EH (cell line): ENCODE data around the gene MATN1.
"Not testable (repeated sequence)": the region's sequence is repeated elsewhere in the genome, so short reads cannot be mapped to it uniquely, and the experiment has no call there.

Source experiments
- DNase-seq: peaks from one replicate; pipeline ENCODE4 v3.0.0-alpha.2; 2015; ENCODE audit warnings: low read depth

Gene MATN1

DNA sequence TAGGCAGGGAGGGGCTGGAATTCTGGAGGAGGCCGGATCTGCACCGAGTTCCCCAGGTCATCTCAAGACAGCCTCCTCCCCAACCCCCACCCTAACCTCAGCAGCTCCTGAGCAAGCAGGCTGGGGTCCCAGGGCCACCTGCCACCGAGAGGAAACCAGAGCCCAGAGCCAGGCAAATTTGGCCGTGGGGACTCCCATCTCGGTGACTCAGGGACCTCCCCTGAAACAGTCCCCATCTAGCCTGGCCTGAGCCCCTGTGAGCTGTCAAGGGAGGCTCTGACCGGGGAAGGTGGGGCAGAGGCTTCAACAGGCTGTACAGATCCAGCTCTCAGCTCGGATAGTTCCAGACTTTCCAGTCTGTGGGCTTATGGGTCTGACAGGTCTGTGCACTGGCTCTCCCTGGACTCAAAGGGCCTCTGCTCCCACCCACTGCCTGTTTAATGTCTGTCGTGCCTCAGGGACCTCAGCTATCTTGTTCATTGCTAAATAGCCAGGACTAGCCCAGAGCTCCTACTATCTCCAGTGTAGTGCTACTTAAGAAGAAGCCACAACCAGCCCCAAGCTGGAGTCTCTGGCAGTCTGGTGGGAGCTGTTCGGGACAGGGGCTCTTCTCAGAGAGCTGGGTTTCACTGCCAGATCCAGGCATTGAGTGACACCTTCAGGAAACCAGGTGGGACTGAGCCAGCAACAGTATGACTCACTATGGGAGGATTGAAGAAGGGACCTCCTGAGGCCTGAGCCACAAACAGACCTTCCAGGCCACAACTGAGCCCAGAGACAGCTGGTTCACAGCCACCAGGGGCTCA lies 25.6 kb downstream of the MATN1 start:
- peak; percentile 38 for DNase-seq

DNA sequence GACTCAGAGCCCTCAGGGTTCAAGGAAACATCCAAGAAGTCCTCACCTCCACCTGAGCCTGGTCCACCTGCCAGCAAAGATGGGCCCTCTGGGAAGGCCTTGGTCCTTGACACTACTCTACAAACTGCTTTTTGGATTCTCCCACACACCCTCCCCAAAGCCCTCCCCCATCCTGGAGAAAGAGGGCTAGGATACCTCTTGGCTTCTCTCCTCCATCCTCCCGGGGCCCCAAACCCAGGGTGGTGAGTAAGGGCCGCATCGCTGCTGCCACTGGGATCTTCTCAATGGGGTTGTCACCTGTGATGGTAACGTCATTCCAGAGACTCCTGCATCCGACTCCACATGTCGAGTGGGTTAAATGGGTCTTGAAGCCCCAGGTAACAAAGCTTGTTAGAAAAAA lies 26.6 kb downstream of the MATN1 start:
- no peak for DNase-seq

DNA sequence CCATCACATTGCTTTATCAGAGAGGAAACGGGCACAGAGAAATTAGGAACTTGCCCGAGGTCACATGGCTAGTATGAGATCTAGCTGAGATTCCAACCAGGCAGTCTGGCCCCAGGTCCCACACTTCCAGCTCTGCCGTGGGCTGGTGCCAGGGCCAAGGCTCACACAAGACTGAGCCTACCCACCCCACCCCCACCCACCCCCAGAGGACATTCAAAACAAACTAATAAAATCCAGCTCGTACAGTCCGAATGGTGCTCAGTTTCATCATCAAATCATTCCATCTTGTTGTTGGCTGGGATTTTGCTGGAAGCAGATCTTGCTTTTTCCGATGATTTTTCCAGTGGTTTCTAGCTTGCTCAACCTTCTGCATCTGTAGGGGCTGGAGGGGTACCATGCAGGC lies 27.9 kb downstream of the MATN1 start:
- DNase-seq: peak; percentile 69

DNA sequence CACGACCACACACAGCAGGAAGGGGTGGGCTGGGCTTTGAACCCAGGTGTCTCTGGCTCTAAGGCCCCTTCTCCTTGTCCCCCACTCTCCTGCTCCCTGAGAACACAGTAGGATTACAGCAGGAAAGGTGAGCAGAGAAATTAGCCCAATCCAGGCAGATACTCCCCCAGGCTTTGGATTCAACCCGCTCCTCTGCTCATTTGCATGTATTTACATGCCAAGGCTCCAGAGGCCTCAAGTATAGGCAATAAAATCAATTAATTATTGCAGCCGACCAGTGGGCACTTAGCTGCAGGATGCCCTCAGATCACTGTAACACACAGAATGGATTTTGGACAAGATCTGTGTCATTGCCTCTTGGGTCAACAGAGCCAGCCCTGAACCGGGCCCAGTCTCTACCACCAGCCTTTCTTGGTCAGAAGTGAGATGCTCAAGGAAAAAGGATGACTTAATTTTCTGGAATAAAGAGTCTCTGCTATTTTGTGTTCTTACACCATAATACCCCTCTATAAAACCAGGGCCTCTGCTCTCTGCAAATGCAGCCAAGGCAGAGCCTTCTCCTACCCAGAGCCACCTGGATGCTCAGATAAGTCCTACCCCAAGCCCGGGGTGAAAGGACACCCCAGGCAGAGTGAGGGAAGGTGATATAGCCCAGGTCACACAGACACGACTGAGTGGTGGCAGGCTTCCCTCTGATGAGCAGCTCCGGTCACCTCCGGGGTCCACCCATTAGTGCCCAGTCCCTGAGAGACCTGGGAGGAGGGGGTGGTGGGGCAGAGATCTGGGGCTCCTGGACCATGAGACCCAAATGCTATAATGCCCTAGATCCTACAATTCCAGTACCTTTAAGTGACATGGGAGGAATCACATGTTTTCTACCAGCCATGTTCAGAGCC lies 28.9 kb downstream of the MATN1 start:
- DNase-seq: no peak

DNA sequence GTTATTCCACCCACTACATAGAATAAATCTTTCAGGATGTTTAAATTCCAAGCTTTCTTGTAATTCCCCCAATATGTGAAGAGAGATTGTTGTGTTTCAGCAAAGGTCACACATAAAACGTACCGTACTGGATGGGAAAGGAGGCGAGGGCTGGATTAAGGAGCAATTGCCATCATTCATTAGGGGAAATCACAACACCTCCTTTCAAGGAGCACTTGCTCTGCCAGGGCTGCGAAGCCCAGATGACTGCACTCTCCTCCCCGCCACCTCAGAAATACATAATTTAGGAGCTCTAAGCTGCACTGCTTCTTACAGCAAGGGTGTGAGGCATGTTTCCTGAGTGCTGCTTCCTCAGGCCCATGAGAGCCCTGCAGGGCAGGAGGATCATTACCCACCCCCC lies 29.6 kb downstream of the MATN1 start:
- no peak for DNase-seq

DNA sequence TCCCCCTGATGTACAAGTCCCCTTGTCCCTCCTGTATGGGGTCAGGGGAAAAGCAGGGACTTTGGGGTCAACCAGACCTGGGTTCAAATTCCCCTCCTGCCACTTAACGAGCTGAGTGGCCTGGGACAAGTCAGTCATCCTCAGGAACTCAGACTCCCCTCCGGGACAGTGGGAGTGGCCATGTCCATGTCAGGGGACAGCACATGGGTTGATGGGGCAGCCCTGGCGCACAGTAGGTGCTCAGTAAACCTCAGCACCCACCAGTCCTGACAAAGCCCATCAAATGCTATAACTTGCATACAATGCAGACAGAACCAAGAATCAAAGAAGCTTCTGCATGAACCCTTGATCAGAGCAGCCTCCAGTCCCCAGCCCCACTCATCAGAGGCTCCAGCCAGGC lies 30.0 kb downstream of the MATN1 start:
- DNase-seq: no peak

DNA sequence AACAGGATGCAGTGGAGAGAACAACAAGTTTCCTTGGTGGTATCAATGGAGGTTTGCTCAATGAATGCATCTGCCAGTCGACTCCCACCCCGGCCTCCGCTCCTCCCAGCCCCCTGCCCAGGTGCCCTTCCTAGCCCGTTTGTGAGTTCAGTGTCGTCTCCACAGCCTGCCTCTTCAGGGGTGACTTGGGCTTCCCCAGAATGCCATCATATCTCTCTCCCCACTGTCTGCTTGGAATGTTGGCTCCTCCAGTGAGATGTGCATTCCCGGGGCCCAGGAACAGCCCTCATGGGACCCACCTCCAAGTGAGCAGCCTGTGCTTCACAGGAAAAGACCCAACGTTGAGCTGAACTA lies 30.5 kb downstream of the MATN1 start:
- no peak for DNase-seq

DNA sequence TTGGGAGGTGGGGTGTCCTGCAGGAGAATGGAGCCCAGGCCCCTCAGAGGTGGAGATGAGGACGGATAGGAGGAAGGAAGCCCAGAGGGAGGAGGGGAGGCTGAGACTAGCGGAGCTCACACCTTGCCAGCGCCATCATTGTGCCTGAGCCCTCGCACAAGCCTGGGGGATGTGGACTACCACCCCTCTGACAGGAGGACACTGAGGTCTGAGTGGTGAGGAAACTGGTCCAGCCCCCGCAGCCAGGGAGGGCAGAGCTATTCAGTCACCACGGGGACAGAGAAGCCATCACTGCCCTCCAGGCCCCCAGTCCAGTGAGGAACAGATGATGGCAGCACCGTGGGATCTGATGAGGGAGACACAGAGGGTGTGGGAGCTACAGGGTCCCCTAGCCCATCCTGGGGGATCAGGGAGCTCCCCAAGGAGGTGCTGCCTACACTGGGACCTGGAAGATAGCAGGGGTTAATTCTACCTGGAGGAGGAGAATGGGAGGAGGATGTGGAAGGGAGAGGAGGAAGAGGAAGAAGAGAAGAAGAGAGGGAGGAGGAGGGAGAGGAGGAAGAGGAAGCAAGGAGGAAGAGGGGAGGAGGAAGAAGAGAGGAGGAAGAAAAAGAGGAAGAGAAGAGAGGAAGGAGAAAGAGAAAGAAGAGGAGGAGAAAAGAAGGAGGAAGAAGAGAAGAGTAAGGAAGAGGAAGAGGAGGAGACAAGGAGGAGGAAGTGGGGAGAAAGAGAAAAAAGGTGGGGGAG lies 31.0 kb downstream of the MATN1 start:
- no peak for DNase-seq

DNA sequence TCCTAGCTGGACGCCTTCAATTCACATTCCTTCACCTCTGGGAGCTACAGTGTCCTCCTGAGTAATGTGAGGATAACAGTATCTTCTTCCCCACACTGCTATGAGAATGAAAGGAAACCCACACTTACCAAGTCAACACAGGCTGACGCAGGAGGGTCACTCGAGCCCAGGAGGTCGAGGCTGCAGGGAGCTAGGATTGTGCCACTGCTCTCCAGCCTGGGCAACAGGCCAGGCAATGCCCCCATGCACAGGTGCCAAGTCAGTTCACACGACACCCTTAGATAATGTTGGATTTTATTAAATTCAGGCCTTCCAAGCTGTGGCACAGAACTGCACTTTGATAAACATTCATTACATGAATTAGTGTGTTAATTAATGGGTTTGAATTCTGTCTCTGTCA lies 31.9 kb downstream of the MATN1 start:
- DNase-seq: no peak

DNA sequence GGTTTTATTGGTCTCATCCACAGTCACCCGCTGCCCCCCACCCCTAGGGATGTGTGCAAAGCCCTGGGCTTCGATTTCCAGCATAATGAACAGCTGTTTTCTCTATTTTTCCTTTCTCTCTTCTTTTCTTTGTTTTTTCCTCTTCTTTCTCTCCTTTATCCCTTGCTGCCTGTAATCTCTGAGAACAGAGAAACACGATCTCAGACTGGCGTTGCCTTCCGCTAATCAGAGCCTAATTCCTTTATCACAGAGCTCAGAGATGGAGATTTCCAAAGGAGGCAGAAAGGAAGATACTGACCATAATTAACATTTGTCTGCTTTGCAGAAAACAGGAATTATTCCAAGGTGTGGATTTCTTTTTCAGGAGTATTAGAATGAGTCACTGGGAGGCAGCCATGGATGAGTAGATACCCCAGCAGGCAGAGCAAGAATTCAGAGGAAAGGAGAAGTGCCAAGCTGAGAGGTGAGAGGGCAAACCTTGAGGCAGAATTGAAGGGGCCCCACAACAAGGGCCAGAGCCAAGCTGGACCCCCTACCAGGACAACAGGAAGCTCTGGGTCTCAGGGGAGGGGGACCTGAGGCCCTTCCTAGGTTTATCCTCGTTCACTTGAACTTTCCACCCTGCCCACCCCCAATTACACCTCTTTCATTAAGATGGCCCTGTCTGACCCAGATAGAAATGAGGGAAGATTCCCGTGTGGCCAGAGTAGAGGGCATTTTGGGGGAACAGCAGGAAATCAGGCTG lies 33.3 kb downstream of the MATN1 start:
- no peak for DNase-seq

DNA sequence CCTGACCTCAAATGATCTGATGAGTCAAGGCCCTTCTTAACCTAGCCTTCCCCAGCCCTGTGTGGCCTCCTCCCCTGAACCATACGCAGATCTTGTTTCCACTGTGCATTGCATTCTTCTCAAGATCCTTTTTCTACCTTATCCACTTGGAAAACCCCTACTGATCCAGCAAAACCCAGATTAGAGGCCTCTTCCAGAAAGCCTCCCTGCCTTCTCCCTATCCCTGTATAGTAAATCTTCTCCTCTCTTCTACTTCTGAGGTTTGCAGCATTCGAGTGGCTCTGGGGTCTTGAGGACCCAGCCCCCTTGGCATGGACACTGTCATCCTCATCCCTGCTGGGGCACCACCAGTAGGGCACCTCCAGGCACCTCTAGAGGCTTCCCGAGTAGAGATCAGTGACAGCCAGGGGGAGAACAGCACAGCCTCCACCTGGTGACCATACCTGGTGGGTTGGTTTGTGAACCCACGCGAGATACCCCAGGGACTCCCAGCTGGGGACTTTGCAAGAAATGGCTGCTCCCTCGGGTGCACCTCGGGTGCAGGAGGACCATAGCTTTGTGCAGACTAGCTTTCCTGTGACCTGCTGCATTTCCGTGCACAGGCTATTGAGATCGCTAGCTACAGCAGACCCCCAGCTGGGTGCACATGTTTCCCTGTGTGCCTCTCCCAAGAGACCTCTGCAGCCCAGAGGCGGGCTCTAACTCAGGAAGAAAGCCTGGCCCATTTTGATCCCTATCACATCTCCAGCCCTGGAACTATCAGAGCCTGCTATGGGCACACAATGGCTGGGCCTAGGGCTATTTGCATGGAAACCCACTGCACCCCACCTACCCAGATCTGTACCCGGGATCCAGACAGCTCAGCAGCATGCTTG lies 34.2 kb downstream of the MATN1 start:
- no peak for DNase-seq

DNA sequence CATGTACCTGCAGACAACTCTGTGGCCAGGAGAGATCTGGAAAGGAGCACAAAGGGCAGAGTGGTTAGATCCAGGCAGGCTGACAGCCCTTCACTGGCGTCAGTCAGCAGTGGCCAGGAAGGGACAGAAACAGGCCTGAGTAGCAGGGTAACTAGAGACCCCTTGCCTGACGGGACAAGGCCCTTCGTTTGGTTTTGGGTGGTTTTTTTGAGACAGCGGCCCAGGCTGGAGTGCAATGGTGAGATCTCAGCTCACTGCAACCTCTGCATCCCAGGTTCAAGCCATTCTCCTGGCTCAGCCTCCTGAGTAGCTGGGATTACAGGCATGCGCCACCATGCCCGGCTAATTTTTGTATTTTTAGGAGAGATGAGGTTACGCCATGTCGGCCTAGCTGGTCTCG lies 34.9 kb downstream of the MATN1 start:
- not testable (repeated sequence) for DNase-seq

DNA sequence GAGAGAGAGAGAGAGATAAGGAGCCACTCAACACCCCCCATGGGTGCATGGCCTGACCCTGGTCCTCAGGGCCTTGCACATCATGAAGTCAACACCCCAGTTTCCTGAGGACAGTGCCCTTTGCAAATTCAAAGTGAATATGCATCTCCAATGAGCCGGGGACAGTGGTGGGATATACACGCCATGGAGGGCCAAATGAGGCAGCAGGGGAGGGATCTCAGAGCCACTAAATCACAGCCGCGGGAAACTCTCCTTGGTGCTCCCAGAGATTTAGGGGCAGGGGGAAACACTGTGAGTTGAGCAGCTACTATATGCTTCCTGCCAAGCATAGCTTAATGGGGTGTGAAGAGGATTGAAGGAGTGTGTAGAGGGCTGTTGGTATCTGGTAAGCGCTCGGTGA lies 35.5 kb downstream of the MATN1 start:
- DNase-seq: no peak

DNA sequence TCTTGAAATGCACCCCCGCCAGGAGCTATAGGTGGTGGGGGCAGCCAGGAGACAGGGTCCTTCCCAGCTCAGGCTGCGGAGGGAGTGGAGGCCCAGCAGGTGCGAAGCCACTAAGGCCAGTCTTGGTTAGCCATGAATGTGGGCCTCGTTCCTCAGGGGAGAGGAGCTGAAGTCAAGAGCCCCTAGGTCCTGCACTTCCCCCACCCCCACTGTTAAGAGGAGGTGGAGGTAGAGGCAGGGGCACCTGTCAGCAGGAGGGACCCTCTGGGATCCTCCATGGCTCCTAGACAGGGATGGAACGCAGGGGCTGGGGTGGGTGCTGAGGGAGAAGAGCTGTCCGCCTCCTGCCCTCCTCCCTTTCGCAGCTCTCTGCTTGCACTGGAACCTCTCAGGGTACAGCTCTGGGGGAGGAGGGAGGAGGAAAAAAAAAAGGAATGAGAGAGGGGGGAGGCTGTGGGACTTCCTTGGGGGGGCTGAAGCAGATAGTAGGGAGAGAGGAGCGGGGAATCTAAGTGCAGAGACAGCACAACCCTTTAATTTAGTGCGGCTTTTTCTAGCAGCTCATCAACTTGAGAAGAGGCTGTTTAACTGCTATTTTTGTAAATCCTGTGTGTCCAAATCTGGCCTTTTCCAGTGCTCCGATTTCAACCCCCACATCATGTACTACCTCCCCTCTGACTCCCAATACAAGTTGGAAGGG lies 37.0 kb downstream of the MATN1 start:
- no peak for DNase-seq

DNA sequence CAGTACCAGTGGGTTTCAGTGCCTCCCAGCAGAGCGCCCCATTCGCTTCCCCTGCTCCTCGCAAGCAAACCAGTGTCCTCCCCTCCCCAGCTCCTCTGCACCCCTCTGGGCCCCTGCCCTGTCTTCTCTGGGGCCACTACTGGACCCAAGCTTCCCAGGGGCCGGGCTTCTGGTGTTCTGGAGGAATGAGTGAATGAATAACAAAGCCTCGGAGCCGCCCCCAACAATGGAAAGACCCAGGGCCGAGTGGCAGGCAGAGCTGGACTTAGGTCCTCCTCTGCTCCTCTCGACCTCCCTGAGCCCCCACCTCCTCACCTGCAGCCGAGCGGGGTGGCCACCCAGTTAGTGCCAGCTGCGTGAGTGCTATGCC lies 37.6 kb downstream of the MATN1 start:
- DNase-seq: no peak

DNA sequence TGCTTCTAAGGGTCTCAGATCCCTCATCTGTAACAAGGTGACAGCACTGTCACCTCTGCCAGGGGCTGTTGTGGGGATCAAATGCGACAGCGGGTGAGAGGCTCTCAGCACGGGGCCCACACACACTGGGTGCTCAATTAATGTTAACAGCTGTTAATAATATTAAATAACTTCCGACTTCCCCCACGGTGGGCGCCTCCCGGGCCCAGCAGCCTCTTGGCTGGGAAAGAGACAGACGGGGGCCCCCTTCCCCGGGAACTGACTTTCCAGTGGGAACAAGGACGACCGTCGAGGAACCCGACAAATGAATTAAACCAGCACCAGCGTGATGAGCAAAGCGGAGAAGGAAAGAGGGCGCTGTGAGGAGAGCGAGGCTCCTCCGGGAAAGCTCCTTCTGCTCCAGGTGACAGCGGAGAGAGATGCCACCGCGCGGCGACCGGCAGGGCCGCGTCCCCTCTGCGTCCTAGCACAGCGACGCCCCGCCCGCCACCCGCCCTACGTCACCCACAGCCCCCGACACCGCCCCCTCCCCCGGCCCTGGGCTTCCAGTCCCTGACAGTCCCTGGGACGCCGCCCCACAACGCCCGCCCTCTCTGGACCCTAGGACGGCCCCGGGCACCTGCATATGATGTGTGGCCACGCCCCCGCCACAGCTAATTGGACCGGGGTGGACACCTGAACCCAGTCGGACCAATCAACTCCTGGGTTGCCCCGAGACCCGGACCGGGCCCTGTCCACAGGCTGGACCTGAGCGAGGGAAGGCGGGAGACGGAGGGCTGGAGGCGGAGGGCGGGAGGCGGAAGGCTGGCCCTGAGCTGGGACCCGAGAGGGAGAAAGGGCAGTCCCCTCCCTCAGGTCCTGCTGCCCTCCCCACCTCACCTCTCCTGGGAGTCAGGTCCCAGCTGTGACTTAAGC lies 38.2 kb downstream of the MATN1 start:
- no peak for DNase-seq

DNA sequence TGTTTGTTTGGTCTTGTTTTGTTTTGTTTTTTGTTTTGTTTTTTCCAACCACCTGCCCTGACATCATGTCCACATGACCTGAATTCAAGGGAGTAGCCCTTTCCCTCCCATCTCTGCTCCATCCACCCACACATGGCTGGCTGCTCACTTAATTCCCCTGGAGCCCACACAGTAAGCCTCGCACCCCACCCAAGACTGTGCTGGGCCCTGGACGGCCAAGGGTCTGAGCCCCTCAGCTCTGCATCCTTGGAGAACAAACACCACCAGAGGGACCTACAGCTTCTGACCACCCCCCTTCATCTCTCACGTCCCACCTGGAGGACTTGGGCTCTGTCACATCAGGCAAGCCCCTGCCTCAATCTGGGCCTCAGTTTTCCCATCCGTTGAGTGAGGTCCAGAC lies 39.1 kb downstream of the MATN1 start:
- no peak for DNase-seq

DNA sequence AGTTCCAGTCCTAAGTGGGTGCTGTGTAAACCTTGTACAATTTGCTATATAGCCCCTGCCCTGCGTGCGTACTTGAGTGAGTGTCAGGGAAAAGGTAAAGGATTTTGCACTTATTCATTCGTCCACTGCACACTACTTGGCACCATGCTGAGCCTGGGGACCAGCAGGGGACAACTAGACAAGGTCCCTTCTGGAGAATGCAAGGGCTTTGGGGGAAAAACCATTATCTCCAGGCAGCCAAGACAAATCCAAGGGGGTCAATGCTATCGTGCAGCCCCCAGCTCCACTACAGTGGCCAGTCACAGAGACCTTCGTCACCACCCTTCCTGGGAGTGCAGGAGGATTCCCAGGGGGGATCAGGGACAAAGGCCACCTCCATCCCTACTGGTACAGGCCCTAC lies 39.7 kb downstream of the MATN1 start:
- no peak for DNase-seq
